Choroid plexus epithelial cell (primary cell): ENCODE measurements around the gene SPINT3.

Source experiments
- DNase-seq: peaks from one replicate; pipeline ENCODE4 v3.0.0-alpha.2; 2010; ENCODE audit warnings: low read depth
- H3K4me3 ChIP-seq: 2 replicates; pipeline ENCODE4 v1.5.1; 2011; ENCODE audit warnings: low read depth, mild to moderate bottlenecking, control low read depth, low read length, moderate library complexity
- TF ChIP-seq, protein P1 (sequence below): conservative IDR thresholded peaks from 2 replicates; pipeline ENCODE4 v1.5.1; 2011; ENCODE audit warnings: low read depth, mild to moderate bottlenecking, control low read depth, inconsistent platforms, low read length, moderate library complexity

Gene SPINT3

DNA sequence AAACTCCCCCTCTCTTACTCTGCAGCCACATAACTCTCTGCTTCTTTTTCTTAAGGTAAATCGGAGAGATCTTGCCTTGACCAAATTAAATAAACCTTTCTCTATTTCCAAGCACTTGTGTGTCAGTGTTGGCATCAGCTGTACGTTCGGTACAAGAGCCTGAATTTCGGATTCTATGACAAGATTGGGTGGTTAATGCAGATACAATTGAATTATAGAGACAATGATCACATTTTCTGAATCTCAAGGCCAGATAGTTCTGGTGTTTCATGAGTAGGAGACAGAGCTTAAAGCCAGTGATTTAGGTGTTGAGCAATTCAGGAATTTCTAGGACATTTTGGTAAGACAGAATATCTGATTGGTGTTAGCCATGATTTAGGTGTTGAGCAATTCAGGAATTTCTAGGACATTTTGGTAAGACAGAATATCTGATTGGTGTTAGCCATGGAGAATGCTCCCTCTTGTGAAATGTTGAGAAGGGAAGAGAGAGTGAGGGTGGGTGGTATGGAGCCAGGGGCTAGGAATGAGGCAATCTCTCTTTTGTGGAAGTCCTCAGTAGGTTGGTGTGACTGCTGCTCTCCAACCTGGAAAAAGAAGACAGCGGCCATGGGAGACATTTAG lies 5.1 kb downstream of the SPINT3 start:
- no peak for DNase-seq
- TF ChIP-seq, protein P1, sequence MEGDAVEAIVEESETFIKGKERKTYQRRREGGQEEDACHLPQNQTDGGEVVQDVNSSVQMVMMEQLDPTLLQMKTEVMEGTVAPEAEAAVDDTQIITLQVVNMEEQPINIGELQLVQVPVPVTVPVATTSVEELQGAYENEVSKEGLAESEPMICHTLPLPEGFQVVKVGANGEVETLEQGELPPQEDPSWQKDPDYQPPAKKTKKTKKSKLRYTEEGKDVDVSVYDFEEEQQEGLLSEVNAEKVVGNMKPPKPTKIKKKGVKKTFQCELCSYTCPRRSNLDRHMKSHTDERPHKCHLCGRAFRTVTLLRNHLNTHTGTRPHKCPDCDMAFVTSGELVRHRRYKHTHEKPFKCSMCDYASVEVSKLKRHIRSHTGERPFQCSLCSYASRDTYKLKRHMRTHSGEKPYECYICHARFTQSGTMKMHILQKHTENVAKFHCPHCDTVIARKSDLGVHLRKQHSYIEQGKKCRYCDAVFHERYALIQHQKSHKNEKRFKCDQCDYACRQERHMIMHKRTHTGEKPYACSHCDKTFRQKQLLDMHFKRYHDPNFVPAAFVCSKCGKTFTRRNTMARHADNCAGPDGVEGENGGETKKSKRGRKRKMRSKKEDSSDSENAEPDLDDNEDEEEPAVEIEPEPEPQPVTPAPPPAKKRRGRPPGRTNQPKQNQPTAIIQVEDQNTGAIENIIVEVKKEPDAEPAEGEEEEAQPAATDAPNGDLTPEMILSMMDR = no peak
- no peak overlapping the region for H3K4me3 ChIP-seq

DNA sequence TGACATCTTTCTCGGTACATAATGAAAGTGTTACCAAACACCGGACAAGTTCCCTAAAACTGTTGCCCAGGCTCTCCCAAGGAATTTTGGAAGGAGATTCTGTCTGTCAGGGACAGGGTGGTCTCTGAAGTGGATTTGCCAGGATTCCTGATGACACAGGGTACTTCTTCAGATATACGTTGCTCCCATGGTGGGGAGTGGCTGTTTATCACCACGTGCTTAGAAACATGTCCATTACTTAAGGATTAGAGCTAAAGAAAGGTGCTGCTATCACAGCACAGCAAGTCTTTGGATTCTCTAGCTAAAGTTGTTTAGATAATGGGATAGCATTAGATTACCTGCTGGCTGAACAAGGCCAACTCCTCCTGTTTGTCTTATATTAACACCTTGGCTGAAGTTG lies 6.3 kb downstream of the SPINT3 start:
- TF ChIP-seq, protein P1 = no peak
- no peak for DNase-seq
- no peak overlapping the region for H3K4me3 ChIP-seq

DNA sequence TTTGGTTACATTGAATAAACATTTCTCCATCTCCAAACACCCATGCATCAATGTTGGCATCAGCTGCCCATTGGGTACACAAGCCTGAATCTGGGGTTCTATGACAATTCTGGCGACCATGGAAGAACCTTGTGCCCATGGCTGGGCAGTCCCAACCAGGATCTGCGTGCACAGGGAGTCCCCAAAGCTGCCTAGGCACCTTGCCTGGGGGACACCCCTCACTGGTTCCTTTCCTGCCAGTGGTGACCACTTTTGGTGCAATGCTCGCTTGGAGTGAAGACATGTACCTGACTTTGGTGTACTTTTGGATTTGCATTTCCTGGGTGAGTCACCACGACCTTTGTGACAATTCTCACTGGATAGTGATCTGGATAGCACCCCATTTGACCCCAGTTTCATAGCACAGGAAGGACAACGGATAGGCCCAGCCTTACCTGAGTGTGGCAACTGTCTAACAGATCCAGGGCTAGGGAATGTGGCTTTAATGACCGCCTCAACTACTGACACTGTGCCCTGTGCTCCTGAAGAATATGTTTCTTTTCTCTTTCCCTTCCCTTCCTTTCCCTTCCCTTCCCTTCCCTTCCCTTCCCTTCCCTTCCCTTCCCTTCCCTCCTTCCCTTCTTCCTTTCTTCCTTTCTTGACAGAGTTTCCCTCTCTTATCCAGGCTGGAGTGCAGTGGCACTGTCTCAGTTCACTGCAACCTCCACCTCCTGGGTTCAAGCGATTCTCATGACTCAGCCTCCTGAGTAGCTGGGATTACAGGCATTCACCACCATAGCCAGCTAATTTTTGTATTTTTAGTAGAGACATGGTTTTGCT lies 7.1 kb downstream of the SPINT3 start:
- no peak overlapping the region for H3K4me3 ChIP-seq
- DNase-seq = no peak
- TF ChIP-seq, protein P1 = no peak

DNA sequence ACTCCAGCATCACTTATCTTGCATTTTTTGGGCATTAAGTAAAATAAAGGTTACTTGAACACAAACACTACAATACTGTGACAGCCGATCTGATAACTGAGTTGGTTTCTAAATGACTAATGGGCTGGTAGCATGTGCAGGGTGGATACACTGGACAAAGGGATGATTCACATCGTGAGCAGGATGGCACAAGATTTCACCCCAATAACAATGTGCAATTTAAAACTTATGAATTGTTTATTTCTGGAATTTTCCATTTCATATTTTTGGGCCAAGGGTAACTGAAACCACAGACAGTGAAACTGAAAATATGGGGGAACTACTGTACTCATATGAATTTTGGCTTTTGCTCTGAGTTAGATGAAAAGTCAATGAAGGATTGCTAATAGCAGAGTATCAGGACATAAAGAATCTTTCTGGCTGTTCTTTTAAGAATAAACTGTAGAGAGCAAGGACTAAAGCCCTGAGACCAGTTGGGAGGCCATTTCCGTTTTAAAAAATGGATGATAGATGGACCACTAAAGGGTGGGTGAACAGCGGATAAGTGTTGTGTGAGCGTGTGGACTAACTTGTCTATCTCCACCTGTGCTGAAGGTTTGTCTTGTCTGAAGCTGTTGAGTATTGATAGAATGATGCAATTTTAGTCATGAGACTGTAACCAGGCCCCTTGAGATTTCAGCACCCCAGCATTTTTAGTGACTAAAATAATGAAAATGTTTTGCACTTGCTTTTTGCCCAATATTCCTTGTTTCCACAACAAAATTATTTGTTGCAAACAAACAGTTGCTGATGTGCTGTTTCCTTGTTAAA lies 8.2 kb downstream of the SPINT3 start:
- DNase-seq = no peak
- H3K4me3 ChIP-seq = no peak overlapping the region
- TF ChIP-seq, protein P1 = no peak

DNA sequence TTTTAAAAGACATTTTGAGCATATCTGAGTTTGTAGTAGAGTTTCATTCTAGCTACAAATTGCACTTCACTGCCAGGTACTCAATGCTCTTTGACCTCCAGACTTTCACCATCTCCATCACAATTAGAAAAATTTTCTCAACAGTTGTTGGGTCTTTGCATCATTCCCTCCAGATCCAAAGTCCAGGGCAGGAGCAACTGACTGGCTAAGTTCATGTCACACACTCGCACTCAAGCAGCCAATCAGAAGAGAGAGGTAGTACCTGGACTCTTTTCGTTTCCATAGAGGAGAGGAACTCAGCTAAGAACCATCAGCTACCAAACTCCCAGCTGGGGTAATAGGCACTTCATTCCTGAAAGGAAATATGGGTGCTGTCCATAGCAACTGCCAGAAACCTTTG lies 9.0 kb downstream of the SPINT3 start:
- H3K4me3 ChIP-seq = no peak overlapping the region
- DNase-seq = no peak
- TF ChIP-seq, protein P1 = no peak

DNA sequence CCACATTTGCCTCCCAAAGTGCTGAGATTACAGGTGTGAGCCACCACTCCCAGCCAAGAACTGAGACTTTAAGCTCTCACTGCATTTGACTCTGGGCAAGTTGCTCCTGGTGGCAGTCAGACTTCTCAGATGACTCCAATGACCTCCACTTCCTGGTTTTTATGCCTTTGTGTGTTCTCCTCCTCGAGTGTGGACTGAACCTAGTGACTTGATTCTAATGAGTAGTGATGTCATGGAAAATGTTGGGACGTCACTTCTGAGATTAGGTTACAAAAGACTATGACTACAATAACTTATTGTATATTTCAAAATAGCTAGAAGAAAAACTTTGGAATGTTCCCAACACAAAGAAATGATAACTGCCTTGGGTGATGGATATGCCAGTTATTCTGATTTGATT lies 12.0 kb downstream of the SPINT3 start:
- TF ChIP-seq, protein P1 = no peak
- H3K4me3 ChIP-seq = no peak overlapping the region
- DNase-seq = no peak
